GM23338 (cell line): ENCODE measurements around the gene IER2. TPM values are rescaled to one million over a fixed set of nuclear protein-coding genes. Genes with fewer than 3 reads are reported as not detected.
A peak's percentile ranks its signal among the peaks of the same experiment; 100 is the strongest.

Experiments used
- ATAC-seq: fragments of 200-7000 bp; cut with Tn5 transposase; 3 replicates; pipeline ENCODE4 v1.9.1; 2020
- DNase-seq: peaks from one replicate; pipeline ENCODE4 v3.0.0-alpha.2; 2015; ENCODE audit warnings: low spot score
- H2AFZ ChIP-seq: fragments of 200-600 bp; sonication (generic); 2 replicates; pipeline ENCODE4 v1.8.0; 2016; ENCODE audit warnings: antibody characterized with exemption, mild to moderate bottlenecking, moderate library complexity
- H3F3A ChIP-seq: fragments of 200-600 bp; sonication (generic); replicated peaks from 2 replicates; pipeline ENCODE4 v1.8.0; 2017; ENCODE audit warnings: antibody characterized with exemption, mixed run types, low read depth
- H3K27ac ChIP-seq: fragments of 200-600 bp; sonication (generic); 2 replicates; pipeline ENCODE4 v1.6.1; 2016; ENCODE audit warnings: low read depth
- H3K27me3 ChIP-seq: fragments of 200-600 bp; sonication (generic); 2 replicates; pipeline ENCODE4 v1.8.0; 2016; ENCODE audit warnings: mild to moderate bottlenecking, mixed run types, moderate library complexity; ENCODE audit not compliant: insufficient read depth
- H3K36me3 ChIP-seq: fragments of 200-600 bp; sonication (generic); 2 replicates; pipeline ENCODE4 v1.8.0; 2016; ENCODE audit warnings: mild to moderate bottlenecking; ENCODE audit not compliant: insufficient read depth
- H3K4me1 ChIP-seq: fragments of 200-600 bp; sonication (generic); 2 replicates; pipeline ENCODE4 v1.8.0; 2016; ENCODE audit warnings: mild to moderate bottlenecking, moderate library complexity; ENCODE audit not compliant: insufficient read depth
- H3K4me2 ChIP-seq: fragments of 200-600 bp; sonication (generic); 2 replicates; pipeline ENCODE4 v1.7.1; 2017; ENCODE audit warnings: mixed run types
- H3K4me3 ChIP-seq: fragments of 200-600 bp; sonication (generic); 2 replicates; pipeline ENCODE4 v1.6.1; 2016; ENCODE audit warnings: mixed run types
- H3K79me2 ChIP-seq: fragments of 200-600 bp; sonication (generic); replicated peaks from 2 replicates; pipeline ENCODE4 v1.8.0; 2017; ENCODE audit warnings: mild to moderate bottlenecking; ENCODE audit not compliant: insufficient read depth
- H3K9me2 ChIP-seq: fragments of 200-600 bp; sonication (generic); 2 replicates; pipeline ENCODE4 v1.8.0; 2017; ENCODE audit not compliant: insufficient read depth
- H4K20me1 ChIP-seq: fragments of 200-600 bp; sonication (generic); replicated peaks from 2 replicates; pipeline ENCODE4 v1.8.0; 2017; ENCODE audit warnings: mild to moderate bottlenecking; ENCODE audit not compliant: insufficient read depth
- H3K27ac Mint-ChIP-seq: 2 replicates; pipeline ENCODE4 v1.8.0; 2020; ENCODE audit warnings: inconsistent platforms, mild to moderate bottlenecking, moderate library complexity, mixed read lengths
- H3K27me3 Mint-ChIP-seq: 3 replicates; pipeline ENCODE4 v1.8.0; 2022; ENCODE audit warnings: low read depth, mild to moderate bottlenecking, moderate library complexity, mixed read lengths, inconsistent platforms; ENCODE audit not compliant: insufficient read depth, poor library complexity
- H3K36me3 Mint-ChIP-seq: 3 replicates; pipeline ENCODE4 v1.8.0; 2021; ENCODE audit warnings: low read depth, mild to moderate bottlenecking, inconsistent platforms, moderate library complexity, mixed read lengths
- H3K4me1 Mint-ChIP-seq: 3 replicates; pipeline ENCODE4 v1.8.0; 2020; ENCODE audit warnings: mild to moderate bottlenecking, inconsistent platforms, mixed read lengths
- H3K4me3 Mint-ChIP-seq: 3 replicates; pipeline ENCODE4 v1.8.0; 2021; ENCODE audit warnings: moderate library complexity, mild to moderate bottlenecking, inconsistent platforms, mixed read lengths
- H3K9me3 Mint-ChIP-seq: 3 replicates; pipeline ENCODE4 v1.8.0; 2020; ENCODE audit warnings: moderate library complexity, mild to moderate bottlenecking, inconsistent platforms, mixed read lengths
- CREB1 ChIP-seq: fragments of 250-450 bp; sonication (Bioruptor Pico); IDR thresholded peaks from 2 replicates; pipeline ENCODE4 v1.5.0; 2020; ENCODE audit warnings: low read depth, mild to moderate bottlenecking, moderate library complexity
- CTCF ChIP-seq, 2 experiments: fragments of 200-600 bp in 1 of 2; sonication (generic) in 1 of 2; conservative IDR thresholded peaks; 2 replicates each; pipeline versions ENCODE4 v1.5.1 to v1.6.1; 2016 to 2017; ENCODE audit warnings: antibody characterized with exemption in 2 of 2, low read depth in 2 of 2, mild to moderate bottlenecking in 2 of 2, moderate library complexity in 1 of 2
- ETS1 ChIP-seq: IDR thresholded peaks from 2 replicates; pipeline ENCODE4 v1.6.1; 2016; ENCODE audit warnings: antibody characterized with exemption
- EZH2phosphoT487 ChIP-seq: fragments of 200-600 bp; sonication (generic); IDR thresholded peaks from one replicate; pipeline ENCODE4 v1.8.1; 2018; ENCODE audit warnings: antibody characterized with exemption; ENCODE audit not compliant: unreplicated experiment
- JUNB ChIP-seq: IDR thresholded peaks from one replicate; pipeline ENCODE4 v1.6.1; 2016; ENCODE audit warnings: antibody characterized with exemption; ENCODE audit not compliant: unreplicated experiment
- NANOG ChIP-seq: IDR thresholded peaks from 2 replicates; pipeline ENCODE4 v1.6.1; 2016; ENCODE audit warnings: antibody characterized with exemption, borderline replicate concordance
- REST ChIP-seq: IDR thresholded peaks from one replicate; pipeline ENCODE4 v1.6.1; 2018; ENCODE audit warnings: antibody characterized with exemption; ENCODE audit not compliant: unreplicated experiment
- STAT1 ChIP-seq: IDR thresholded peaks from one replicate; pipeline ENCODE4 v1.6.1; 2016; ENCODE audit warnings: antibody characterized with exemption; ENCODE audit not compliant: unreplicated experiment
- ZNF114 ChIP-seq: fragments of 250-450 bp; sonication (Bioruptor Pico); IDR thresholded peaks from 2 replicates; pipeline ENCODE4 v1.5.0; 2020; ENCODE audit warnings: mild to moderate bottlenecking, moderate library complexity
- ZNF331 ChIP-seq: fragments of 250-450 bp; sonication (Bioruptor Pico); IDR thresholded peaks from 2 replicates; pipeline ENCODE4 v1.5.0; 2020; ENCODE audit warnings: low read depth, mild to moderate bottlenecking, moderate library complexity
- polyA plus RNA-seq: library from polyadenylated mRNA; unstranded; fragments of >200 nt; fragmentation: Nextera tagmentation; extraction: Ambion mirVana; gene quantifications from 2 replicates; pipeline ENCODE4 v1.2.1, GENCODE V29; 2016
- total RNA-seq: library from RNA; depleted of rRNA; stranded (reverse); fragments of >200 nt; shearing (Covaris generic); gene quantifications from 2 replicates; pipeline ENCODE4 v1.2.3, GENCODE V29; 2014

IER2 gene
- total and polyA plus RNA-seq, 2 experiments from 2014 or later: 124 to 191 TPM

- peaks cover 66% of the 10 kb centered on the region for H3K27me3 ChIP-seq
- no peak overlapping the region for H2AFZ ChIP-seq
- no peak overlapping the region for H3K27ac ChIP-seq
- no peaks in the 10 kb centered on the region for H3K79me2 ChIP-seq
- Mint-ChIP-seq H3K9me3 (no peaks in the 10 kb centered on the region), H3K4me3 (peak overlapping the region; percentile 19; the same call in 2 of the 3 replicates), H3K27ac (no peak overlapping the region), H3K27me3 (peaks cover 60% of the 10 kb centered on the region), H3K4me1 (peaks cover 17% of the 10 kb centered on the region), H3K36me3 (no peaks in the 10 kb centered on the region; the same call in 1 of the 3 replicates)
- ATAC-seq (peak; percentile 4), DNase-seq (peak; percentile 76)
- H3F3A ChIP-seq: peaks cover 31% of the 10 kb centered on the region
- peaks cover 31% of the 10 kb centered on the region for H3K4me1 ChIP-seq
- TF ChIP-seq ZNF331 (no peak), CTCF (conservative IDR thresholded peaks at IDR 0.05; ENCODE audit: low read depth in 2 of 2) (peak; percentile 53 to 76)
- peaks cover 9% of the 10 kb centered on the region; the same call in 1 of the 2 replicates for H4K20me1 ChIP-seq
- H3K36me3 ChIP-seq: no peaks in the 10 kb centered on the region
- no peak overlapping the region for H3K4me3 ChIP-seq
- H3K4me2 ChIP-seq: no peak overlapping the region
- no peaks in the 10 kb centered on the region for H3K9me2 ChIP-seq
These were observed 49.2 kb upstream of the IER2 start for GRCh38 chr19:13100841-13101589.

- H3K79me2 ChIP-seq: no peaks in the 10 kb centered on the region
- H3K4me3 ChIP-seq: peak overlapping the region; percentile 56
- peaks cover 9% of the 10 kb centered on the region; the same call in 1 of the 2 replicates for H4K20me1 ChIP-seq
- H3K27ac ChIP-seq: no peak overlapping the region
- no peaks in the 10 kb centered on the region for H3K9me2 ChIP-seq
- Mint-ChIP-seq H3K9me3 (no peaks in the 10 kb centered on the region), H3K27me3 (peaks cover 53% of the 10 kb centered on the region), H3K4me3 (peak overlapping the region; percentile 23), H3K36me3 (no peaks in the 10 kb centered on the region; the same call in 1 of the 3 replicates), H3K4me1 (peaks cover 14% of the 10 kb centered on the region), H3K27ac (no peak overlapping the region)
- peak overlapping the region; percentile 83 for H3K4me2 ChIP-seq
- DNase-seq (no peak), ATAC-seq (no peak)
- peaks cover 26% of the 10 kb centered on the region for H3F3A ChIP-seq
- H2AFZ ChIP-seq: no peak overlapping the region
- H3K36me3 ChIP-seq: no peaks in the 10 kb centered on the region
- peaks cover 30% of the 10 kb centered on the region for H3K4me1 ChIP-seq
- peaks cover 60% of the 10 kb centered on the region for H3K27me3 ChIP-seq
- TF ChIP-seq NANOG: no peak
- no peak for TF ChIP-seq REST
- TF ChIP-seq STAT1: no peak
- no peak for TF ChIP-seq CTCF (conservative IDR thresholded peaks at IDR 0.05; ENCODE audit: low read depth in 2 of 2)
- TF ChIP-seq EZH2phosphoT487: no peak
- TF ChIP-seq ETS1: no peak
- no peak for TF ChIP-seq ZNF114 (CRISPR knock-in tag)
- TF ChIP-seq CREB1: no peak
- TF ChIP-seq JUNB: no peak
- no peak for TF ChIP-seq ZNF331
These were observed 48.4 kb upstream of the IER2 start for GRCh38 chr19:13101590-13102415.
